HUES6 (cell line): ENCODE data around the gene PRKCE.
"Not testable (repeated sequence)": the region's sequence is repeated elsewhere in the genome, so short reads cannot be mapped to it uniquely, and the experiment has no call there.

ENCODE experiments used
- H3K27ac ChIP-seq: 2 replicates; pipeline ENCODE4 v1.7.0; 2013; ENCODE audit warnings: low read depth, mild to moderate bottlenecking, low read length, inconsistent platforms
- H3K27me3 ChIP-seq: 2 replicates; pipeline ENCODE4 v1.6.1; 2013; ENCODE audit warnings: low read length; ENCODE audit not compliant: control insufficient read depth, insufficient read depth
- H3K36me3 ChIP-seq: 2 replicates; pipeline ENCODE4 v1.6.1; 2013; ENCODE audit warnings: low read length; ENCODE audit not compliant: control insufficient read depth, insufficient read depth
- H3K4me1 ChIP-seq: 2 replicates; pipeline ENCODE4 v1.6.1; 2013; ENCODE audit warnings: low read length; ENCODE audit not compliant: control insufficient read depth, insufficient read depth
- H3K4me3 ChIP-seq: 2 replicates; pipeline ENCODE4 v1.5.1; 2013; ENCODE audit warnings: low read depth, low read length
- H3K9ac ChIP-seq: one replicate; pipeline ENCODE4 v1.6.1; 2013; ENCODE audit warnings: mild to moderate bottlenecking, low read length
- H3K9me3 ChIP-seq: 2 replicates; pipeline ENCODE4 v1.6.1; 2013; ENCODE audit warnings: low read depth, low read length; ENCODE audit not compliant: control insufficient read depth, insufficient read depth

PRKCE gene

DNA sequence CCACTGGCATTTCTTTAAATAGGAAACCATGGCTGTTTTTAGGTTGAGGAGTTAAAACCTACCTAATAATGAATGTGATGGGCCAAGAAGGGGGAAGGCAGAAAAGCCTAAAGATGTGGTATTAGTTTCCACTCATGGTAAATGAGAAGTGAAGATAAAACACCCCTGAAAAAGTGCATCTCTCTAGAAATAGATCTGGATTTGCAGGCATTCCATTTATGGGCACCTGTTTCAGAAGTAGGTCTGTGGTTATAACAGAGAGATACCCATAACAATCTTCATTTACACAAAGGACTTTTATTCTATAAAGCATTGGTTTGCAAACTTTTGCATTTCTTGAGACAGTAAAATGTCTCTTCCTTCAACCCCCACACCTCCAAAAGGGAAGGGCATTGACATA lies 62.1 kb downstream of the PRKCE start:
- Histone ChIP-seq H3K27ac (no peak overlapping the region), H3K9me3 (no peaks in the 10 kb centered on the region), H3K4me1 (no peaks in the 10 kb centered on the region; the same call in 1 of the 2 replicates), H3K9ac (no peak overlapping the region), H3K36me3 (no peaks in the 10 kb centered on the region), H3K4me3 (no peak overlapping the region), H3K27me3 (no peaks in the 10 kb centered on the region)

DNA sequence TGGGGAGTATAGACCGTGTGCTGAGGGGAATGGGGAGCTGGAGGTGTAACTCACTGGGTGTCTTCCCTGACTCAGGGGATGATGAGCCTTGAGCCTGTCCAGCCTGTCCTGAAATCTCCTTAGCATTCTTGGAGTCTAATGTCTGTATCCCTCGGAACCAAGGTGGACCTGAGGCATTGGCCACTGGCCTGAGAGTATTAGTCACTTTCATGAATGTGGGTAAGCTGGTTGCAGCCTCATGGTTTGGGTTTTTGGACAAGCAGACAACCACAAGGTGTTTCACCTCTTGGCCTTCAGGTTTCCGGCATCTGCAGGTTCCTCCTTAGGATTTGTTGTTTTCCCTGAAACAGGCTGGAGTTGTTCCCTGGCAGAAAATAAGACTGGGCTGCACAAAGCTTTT lies 63.2 kb downstream of the PRKCE start:
- Histone ChIP-seq H3K27ac (no peak overlapping the region), H3K27me3 (no peaks in the 10 kb centered on the region), H3K9ac (no peak overlapping the region), H3K4me3 (no peak overlapping the region), H3K9me3 (no peaks in the 10 kb centered on the region), H3K36me3 (no peaks in the 10 kb centered on the region), H3K4me1 (no peaks in the 10 kb centered on the region; the same call in 1 of the 2 replicates)

DNA sequence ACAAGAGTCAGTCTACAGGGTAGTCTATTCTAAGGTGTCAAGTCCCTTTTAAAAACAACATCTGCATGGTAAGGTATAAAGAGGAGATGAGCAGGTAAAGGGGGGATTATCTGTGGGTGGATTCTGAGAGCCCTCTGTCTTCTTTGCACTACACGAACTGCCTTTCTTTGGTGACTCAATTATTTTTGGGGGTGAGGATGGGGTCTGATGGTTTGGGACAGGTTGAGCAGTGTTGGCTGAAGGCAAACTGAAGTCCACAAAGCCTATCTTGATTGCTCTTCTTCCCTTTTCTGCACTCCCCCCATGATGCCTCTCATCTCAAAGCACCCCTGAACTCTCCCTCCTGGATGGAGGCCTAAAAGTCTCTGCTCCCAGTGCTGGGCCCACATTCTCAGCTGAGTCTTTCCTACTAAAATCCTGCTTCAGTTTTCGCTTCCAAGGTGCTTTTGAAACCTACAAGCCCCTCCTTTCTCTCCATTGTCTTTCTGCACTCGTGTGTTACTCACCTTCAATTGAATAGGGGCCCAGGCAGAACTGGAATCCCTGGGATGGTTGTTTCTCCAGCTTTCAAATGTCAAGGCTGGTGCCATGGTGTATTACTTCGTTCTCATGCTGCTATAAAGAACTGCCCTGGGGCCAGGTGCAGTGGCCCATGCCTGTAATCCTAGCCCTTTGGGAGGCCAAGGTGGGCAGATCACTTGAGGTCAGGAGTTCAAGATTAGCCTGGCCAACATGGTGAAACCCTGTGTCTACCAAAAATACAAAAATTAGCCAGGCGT lies 64.3 kb downstream of the PRKCE start:
- no peak overlapping the region for H3K4me3 ChIP-seq
- no peaks in the 10 kb centered on the region for H3K27me3 ChIP-seq
- no peaks in the 10 kb centered on the region for H3K9me3 ChIP-seq
- no peaks in the 10 kb centered on the region; the same call in 1 of the 2 replicates for H3K4me1 ChIP-seq
- no peak overlapping the region for H3K27ac ChIP-seq
- no peak overlapping the region for H3K9ac ChIP-seq
- H3K36me3 ChIP-seq, result no peaks in the 10 kb centered on the region

DNA sequence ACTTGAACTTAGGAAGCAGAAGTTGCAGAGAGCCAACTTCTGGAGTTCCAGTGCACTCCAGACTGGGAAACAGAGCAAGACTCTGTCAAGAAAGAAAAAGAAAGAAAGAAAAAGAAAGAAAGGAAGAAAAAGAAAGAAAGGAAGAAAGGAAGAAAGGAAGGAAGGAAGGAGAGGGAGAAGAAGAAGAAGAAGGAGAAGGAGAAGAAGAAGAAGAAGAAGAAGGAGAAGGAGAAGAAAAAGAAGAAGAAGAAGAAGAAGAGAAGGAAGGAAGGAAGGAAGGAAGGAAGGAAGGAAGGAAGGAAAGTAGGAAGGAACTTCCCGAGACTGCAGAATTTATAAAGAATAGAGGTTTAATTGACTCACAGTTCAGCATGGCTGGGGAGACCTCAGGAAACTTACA lies 65.0 kb downstream of the PRKCE start:
- H3K36me3 ChIP-seq, H3K4me3 ChIP-seq, H3K9me3 ChIP-seq, H3K9ac ChIP-seq, H3K4me1 ChIP-seq, H3K27me3 ChIP-seq, H3K27ac ChIP-seq: not testable (repeated sequence)

DNA sequence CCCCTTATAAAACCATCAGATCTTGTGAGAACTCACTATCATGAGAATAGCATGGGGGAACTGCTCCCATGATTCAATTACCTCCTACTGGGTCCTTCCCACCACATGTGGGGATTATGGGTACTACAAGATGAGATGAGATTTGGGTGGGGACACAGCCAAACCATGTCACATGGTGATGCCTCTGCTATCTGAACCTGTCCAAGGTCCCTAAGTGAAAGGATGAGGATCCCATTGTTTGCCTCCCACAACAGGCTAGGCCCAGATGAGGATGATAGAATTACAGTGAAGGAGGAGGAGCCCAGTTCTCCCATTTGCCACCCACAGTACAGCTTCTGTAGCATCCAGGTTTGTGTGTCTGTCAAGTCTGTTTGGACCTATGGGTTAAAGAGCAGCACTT lies 65.4 kb downstream of the PRKCE start:
- H3K4me1 ChIP-seq, result no peaks in the 10 kb centered on the region; the same call in 1 of the 2 replicates
- H3K36me3 ChIP-seq, result no peaks in the 10 kb centered on the region
- H3K27me3 ChIP-seq, result no peaks in the 10 kb centered on the region
- no peaks in the 10 kb centered on the region for H3K9me3 ChIP-seq
- no peak overlapping the region for H3K9ac ChIP-seq
- H3K27ac ChIP-seq, result no peak overlapping the region
- no peak overlapping the region for H3K4me3 ChIP-seq

DNA sequence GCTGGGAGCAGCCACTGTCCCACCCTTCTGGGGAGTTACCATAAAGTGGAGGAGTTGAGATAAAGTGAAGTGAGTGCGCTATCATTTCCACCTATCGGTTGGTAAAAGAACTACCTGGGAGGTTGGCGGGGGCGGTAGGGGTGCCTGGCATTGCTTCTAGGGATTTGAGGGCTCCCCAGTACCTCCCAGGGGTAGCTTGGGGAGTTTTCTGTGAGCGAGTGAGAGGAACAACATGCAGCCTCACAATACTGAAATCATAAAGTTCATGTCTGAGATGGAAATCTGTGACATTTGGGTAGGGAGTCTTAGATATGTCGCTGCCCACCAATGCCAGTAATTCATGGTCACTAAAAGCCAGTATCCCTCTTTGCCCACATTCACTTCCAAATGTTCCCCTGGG lies 68.7 kb downstream of the PRKCE start:
- Histone ChIP-seq H3K4me1 (peaks cover 6% of the 10 kb centered on the region; the same call in 1 of the 2 replicates), H3K9ac (no peak overlapping the region), H3K36me3 (no peaks in the 10 kb centered on the region), H3K27ac (no peak overlapping the region), H3K4me3 (no peak overlapping the region), H3K9me3 (no peaks in the 10 kb centered on the region), H3K27me3 (no peaks in the 10 kb centered on the region)

DNA sequence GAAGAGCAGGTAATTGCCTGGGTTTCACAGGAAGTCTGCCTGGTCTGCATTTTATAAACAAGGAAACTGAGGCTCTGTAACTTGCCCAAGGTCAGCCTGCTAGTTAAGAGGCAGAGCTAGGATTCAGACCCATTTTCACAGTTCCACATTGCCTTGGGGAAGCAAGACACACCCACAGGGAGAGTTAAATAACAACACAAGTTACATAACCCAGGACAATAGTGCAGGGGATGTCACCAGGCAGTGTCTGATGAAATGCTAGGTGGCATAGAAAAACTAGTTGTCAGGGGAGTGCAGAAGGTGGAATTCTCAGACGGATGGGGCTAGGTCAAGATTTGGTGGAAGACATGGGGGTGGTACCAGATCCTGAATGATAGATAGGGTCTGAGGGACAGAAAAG lies 69.7 kb downstream of the PRKCE start:
- H3K27ac ChIP-seq, result no peak overlapping the region
- H3K36me3 ChIP-seq, result no peaks in the 10 kb centered on the region
- H3K4me1 ChIP-seq, result peaks cover 6% of the 10 kb centered on the region; the same call in 1 of the 2 replicates
- no peaks in the 10 kb centered on the region for H3K9me3 ChIP-seq
- no peak overlapping the region for H3K4me3 ChIP-seq
- no peak overlapping the region for H3K9ac ChIP-seq
- no peaks in the 10 kb centered on the region for H3K27me3 ChIP-seq

DNA sequence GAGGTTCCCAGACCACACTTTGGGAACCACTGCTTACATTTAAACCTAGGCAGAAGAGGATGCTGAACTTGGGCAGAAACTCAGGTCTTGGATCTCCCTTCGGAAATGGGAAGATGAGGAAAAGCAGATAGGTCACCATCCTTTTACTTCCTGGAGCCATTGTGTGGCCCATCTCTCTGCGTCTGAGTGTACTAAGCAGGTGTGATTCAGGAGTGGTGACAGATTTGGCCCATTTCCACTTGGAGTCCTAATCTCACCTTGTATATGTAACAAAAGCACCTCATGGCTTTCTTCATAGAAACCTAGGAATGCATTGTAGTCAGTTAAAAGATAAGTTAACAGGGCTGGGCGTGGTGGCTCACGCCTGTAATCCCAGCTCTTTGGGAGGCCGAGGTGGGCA lies 71.0 kb downstream of the PRKCE start:
- Histone ChIP-seq H3K27ac (no peak overlapping the region), H3K9me3 (no peaks in the 10 kb centered on the region), H3K4me1 (peaks cover 6% of the 10 kb centered on the region; the same call in 1 of the 2 replicates), H3K4me3 (no peak overlapping the region), H3K27me3 (no peaks in the 10 kb centered on the region), H3K36me3 (no peaks in the 10 kb centered on the region), H3K9ac (no peak overlapping the region)

DNA sequence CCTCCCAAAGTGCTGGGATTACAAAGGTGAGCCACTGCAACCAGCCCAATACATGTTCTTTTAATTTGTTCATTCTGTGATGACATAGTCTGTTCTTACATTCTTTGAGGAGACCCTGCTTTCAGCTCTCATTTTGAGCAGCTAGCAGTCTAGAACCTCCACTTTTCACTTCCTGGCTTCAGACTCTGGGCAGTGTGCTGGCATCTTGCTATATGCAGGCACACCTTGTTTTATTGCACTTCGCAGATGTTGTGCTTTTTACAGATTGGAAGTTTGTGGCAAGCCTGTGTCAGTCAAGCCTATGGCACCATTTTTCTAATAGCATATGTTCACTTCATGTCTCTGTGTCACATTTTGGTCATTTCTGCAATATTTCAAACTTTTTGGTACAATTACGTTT lies 72.4 kb downstream of the PRKCE start:
- Histone ChIP-seq H3K9me3 (no peaks in the 10 kb centered on the region), H3K4me1 (peaks cover 6% of the 10 kb centered on the region; the same call in 1 of the 2 replicates), H3K36me3 (no peaks in the 10 kb centered on the region), H3K4me3 (no peak overlapping the region), H3K27ac (no peak overlapping the region), H3K9ac (no peak overlapping the region), H3K27me3 (no peaks in the 10 kb centered on the region)

DNA sequence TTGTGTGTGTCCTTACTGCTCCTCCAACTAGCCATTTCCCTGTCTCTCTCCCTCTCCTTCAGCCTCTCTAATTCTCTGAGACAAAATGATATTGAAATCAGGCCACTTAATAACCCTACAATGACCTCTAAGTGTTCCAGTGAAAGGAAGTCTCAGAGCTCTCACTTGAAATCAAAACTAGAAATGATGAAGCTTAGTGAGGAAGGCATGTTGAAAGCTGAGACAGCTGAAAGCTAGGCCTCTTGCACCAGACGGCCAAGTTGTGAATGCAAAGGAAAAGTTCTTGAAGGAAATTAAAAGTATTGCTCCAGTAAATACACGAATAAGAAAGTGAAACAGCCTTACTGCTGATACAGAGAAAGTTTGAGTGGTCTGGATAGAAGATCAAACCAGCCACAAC lies 72.9 kb downstream of the PRKCE start:
- Histone ChIP-seq H3K27me3 (no peaks in the 10 kb centered on the region), H3K4me1 (peaks cover 6% of the 10 kb centered on the region; the same call in 1 of the 2 replicates), H3K27ac (no peak overlapping the region), H3K4me3 (no peak overlapping the region), H3K9me3 (no peaks in the 10 kb centered on the region), H3K9ac (no peak overlapping the region), H3K36me3 (no peaks in the 10 kb centered on the region)

DNA sequence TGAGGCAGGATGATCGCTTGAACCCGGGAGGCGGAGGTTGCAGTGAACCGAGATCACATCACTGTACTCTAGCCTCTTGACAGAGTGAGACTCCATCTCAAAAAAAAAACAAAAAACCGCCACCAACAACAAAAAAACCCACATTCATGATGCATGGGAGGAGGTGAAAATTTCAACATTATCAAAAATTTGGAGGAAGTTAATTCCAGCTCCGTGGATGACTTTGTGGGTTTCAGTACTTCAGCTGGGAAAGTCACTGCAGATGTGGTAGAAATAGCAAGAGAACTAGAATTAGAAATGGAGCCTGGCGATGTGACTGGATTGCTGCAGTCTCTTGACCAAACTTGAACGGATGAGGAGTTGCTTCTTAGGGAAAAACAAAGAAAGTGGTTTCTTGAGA lies 74.3 kb downstream of the PRKCE start:
- Histone ChIP-seq H3K9ac (no peak overlapping the region), H3K36me3 (no peaks in the 10 kb centered on the region), H3K27ac (no peak overlapping the region), H3K4me3 (no peak overlapping the region), H3K9me3 (no peaks in the 10 kb centered on the region), H3K27me3 (no peaks in the 10 kb centered on the region), H3K4me1 (peaks cover 6% of the 10 kb centered on the region; the same call in 1 of the 2 replicates)
